WTC11 (cell line): Measurements from ENCODE around the gene ST6GALNAC5.

Source experiments
- FOXP4 ChIP-seq: sonication (generic); formaldehyde crosslinking; IDR thresholded peaks from 2 replicates; pipeline ENCODE4 v1.8.0; 2022; ENCODE audit warnings: mild to moderate bottlenecking, missing genetic modification reagents
- ZMAT4 ChIP-seq: fragments of 250-450 bp; sonication (Bioruptor Pico); IDR thresholded peaks from 2 replicates; pipeline ENCODE4 v1.9.0; 2021; ENCODE audit warnings: mild to moderate bottlenecking

- TF ChIP-seq FOXP4 = no peak
- no peak for TF ChIP-seq ZMAT4 (CRISPR knock-in tag)
Observed at GRCh38 chr1:76951153-76951552, 83.9 kb downstream of the ST6GALNAC5 start.
